Upper lobe of right lung (tissue), 1 donor: ENCODE measurements around the gene CAPRIN2. TPM values are rescaled to one million over a fixed set of nuclear protein-coding genes. Genes with fewer than 3 reads are reported as not detected.

ENCODE experiments used
- ATAC-seq: fragments of 200-7000 bp; cut with Tn5 transposase; one replicate; pipeline ENCODE4 v1.9.1; 2020; ENCODE audit warnings: mild to moderate bottlenecking, moderate library complexity
- DNase-seq: peaks from one replicate; pipeline ENCODE4 v3.0.0-alpha.2; 2020
- H3K27ac ChIP-seq: fragments of 200-600 bp; one replicate; pipeline ENCODE4 v1.8.0; 2022
- H3K27me3 ChIP-seq: fragments of 200-600 bp; one replicate; pipeline ENCODE4 v1.8.0; 2022; ENCODE audit warnings: mild to moderate bottlenecking
- H3K36me3 ChIP-seq: fragments of 200-600 bp; one replicate; pipeline ENCODE4 v1.8.0; 2022
- H3K4me1 ChIP-seq: fragments of 200-600 bp; one replicate; pipeline ENCODE4 v1.8.0; 2022
- H3K4me3 ChIP-seq: fragments of 200-600 bp; one replicate; pipeline ENCODE4 v1.8.0; 2022; ENCODE audit warnings: mild to moderate bottlenecking
- H3K9me3 ChIP-seq: fragments of 200-600 bp; one replicate; pipeline ENCODE4 v1.8.0; 2022
- CTCF ChIP-seq: fragments of 200-600 bp; IDR thresholded peaks from one replicate; pipeline ENCODE4 v1.8.0; 2022; ENCODE audit warnings: antibody characterized with exemption
- intact Hi-C: fragments of 100-400 bp; cut with DNase I; formaldehyde crosslinking; loops from one replicate; pipeline ENCODE4 v1.11.0; 2022
- total RNA-seq: library from RNA; stranded (reverse); fragmentation: NEBNext Ultra II Directional; extraction: Animal tissue kit (Norgen Biotek cat#: 25700); gene quantifications from one replicate; pipeline ENCODE4 v1.2.1, GENCODE V29; 2021
- donor health status: DM: no; HTN: yes; CAD: no; lungs with severe emphysema.

The CAPRIN2 gene
- total RNA-seq, 1 donor from 2014 or later, result 17.2 TPM

GRCh38 chr12:30694412-30695198, 60.1 kb downstream of the CAPRIN2 start:
- Histone ChIP-seq H3K4me3 (peak overlapping the region; percentile 86), H3K4me1 (peaks cover 23% of the 10 kb centered on the region), H3K36me3 (no peaks in the 10 kb centered on the region), H3K27ac (peak overlapping the region; percentile 83), H3K9me3 (no peaks in the 10 kb centered on the region), H3K27me3 (no peaks in the 10 kb centered on the region)
- DNase-seq (peak; percentile 78), ATAC-seq (peak; percentile 64)
- intact Hi-C loops, result no loop called here
- TF ChIP-seq CTCF, result no peak

DNA sequence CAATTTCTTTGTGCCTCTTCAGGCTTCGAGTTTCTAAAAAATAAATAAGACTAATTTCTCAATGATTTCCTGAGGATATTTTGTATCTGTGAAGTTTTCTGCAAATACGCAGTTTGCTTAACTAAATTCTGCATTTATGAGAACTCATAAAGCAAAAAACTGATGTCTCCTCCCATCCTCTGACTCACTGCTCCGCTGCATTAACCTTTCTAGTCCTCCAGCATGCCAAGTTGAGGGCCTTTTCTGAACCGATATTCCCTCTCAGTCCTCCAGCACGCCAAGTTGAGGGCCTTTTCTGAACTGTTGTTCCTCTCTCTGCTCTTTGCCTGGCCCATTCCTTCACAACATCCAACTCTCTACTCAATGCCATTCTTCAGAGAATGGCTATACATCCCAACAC, 62.3 kb downstream of the CAPRIN2 start:
- Histone ChIP-seq H3K9me3 (no peaks in the 10 kb centered on the region), H3K27me3 (no peaks in the 10 kb centered on the region), H3K4me3 (no peak overlapping the region), H3K27ac (no peak overlapping the region), H3K4me1 (peaks cover 23% of the 10 kb centered on the region), H3K36me3 (no peaks in the 10 kb centered on the region)
- intact Hi-C loops, result no loop called here
- TF ChIP-seq CTCF, result no peak
- DNase-seq (no peak), ATAC-seq (no peak)

- intact Hi-C loops, result no loop called here
- DNase-seq (no peak), ATAC-seq (no peak)
- no peak overlapping the region for H3K4me3 ChIP-seq
- H3K36me3 ChIP-seq, result no peaks in the 10 kb centered on the region
- no peak for TF ChIP-seq CTCF
- no peak overlapping the region for H3K27ac ChIP-seq
- H3K9me3 ChIP-seq, result no peaks in the 10 kb centered on the region
- H3K27me3 ChIP-seq, result no peaks in the 10 kb centered on the region
- H3K4me1 ChIP-seq, result peaks cover 22% of the 10 kb centered on the region
Measured at GRCh38 chr12:30691122-30691879, 63.5 kb downstream of the CAPRIN2 start.

DNA sequence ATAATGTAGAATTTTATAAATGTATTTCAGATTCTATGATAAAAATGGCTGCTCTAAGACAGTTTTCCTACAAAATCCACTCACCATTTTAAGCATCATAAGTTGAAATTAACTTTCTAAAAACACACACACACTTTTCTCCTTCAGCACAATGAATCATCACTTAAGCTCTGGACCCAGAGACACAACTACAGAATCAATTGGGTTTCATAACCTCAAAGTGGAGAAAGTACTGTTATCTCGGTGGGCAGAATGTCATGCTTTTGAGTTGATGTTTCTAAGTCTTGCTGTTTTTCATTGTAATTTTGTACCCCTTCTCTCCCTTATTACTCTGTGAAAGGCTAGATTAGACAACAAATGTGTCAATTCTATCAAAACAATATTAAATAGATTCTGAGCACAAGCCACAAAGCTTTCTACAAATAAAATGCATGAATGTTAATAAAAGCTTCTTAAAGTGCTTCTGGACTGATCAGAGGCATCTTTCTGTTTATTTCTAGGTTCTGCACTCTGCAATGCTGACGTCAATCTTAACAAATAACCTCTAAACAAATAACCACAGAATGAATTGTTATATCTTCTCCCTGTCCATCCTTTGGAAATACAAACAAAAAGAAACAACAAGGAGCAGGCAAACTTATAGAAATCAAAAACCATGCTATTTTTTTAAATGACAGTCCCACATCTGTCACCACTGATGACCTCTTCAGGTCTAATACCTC, 67.3 kb downstream of the CAPRIN2 start:
- ATAC-seq, result no peak
- Histone ChIP-seq H3K27ac (no peak overlapping the region), H3K27me3 (no peaks in the 10 kb centered on the region), H3K9me3 (no peaks in the 10 kb centered on the region), H3K4me1 (peaks cover under 1% of the 10 kb centered on the region), H3K4me3 (no peak overlapping the region), H3K36me3 (peaks cover 4% of the 10 kb centered on the region)
- DNase-seq, result no peak
- no peak for TF ChIP-seq CTCF
- intact Hi-C loops, result no loop called here

GRCh38 chr12:30679241-30679640, 75.5 kb downstream of the CAPRIN2 start:
- Histone ChIP-seq H3K4me1 (no peaks in the 10 kb centered on the region), H3K27me3 (no peaks in the 10 kb centered on the region), H3K27ac (no peak overlapping the region), H3K36me3 (peaks cover 44% of the 10 kb centered on the region), H3K9me3 (no peaks in the 10 kb centered on the region), H3K4me3 (no peak overlapping the region)
- ATAC-seq (peak; percentile 42), DNase-seq (no peak)
- intact Hi-C loops, result no loop called here
- no peak for TF ChIP-seq CTCF
